HG03139 (cell line): ENCODE data around the gene CENPVL1.
"Not testable (repeated sequence)": the region's sequence is repeated elsewhere in the genome, so short reads cannot be mapped to it uniquely, and the experiment has no call there.

Experiments
- ATAC-seq: cut with Tn5 transposase; IDR thresholded peaks from one replicate; pipeline ENCODE4 v1.9.1; 2021; ENCODE audit not compliant: unreplicated experiment

The CENPVL1 gene

DNA sequence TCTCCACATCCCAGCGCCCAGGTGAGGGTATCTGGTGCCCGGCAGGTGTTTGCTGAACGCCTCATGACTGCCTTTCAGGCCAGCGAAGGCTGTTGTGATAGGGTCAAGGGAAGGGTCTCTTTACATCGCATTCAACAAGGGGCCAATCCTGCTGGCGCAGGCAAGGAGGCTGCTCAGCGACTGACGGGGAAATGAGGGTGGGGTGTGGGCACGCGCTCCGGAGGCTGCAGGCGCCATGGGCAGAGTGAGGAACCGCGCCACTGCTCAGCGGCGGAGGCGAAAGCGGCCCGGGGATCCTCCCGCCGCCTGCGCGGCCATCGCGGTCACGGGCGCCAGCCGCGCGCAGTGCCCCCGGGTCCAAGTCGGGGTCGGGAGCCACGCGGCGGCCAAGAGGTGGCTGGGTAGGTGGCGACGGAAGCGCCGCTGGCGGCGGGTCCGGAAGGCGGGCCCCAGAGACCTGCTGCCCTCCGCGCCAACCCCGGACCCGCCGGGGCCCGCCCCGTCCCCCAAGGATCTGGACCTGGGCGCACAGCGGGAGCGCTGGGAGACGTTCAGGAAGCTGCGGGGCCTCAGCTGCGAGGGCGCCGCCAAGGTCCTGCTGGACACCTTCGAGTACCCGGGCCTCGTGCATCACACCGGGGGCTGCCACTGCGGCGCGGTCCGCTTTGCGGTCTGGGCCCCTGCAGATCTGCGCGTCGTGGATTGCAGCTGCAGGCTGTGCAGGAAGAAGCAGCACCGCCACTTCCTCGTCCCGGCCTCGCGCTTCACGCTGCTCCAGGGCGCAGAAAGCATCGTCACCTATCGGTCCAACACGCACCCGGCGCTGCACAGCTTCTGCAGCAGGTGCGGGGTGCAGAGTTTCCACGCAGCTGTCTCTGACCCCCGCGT is at the start of gene CENPVL1:
CENPVL1 (plus strand) TSS at position 236 of the 888 bp plus-strand sequence; CDS start at position 236, 0 bp downstream.
- not testable (repeated sequence) for ATAC-seq

- no peak for ATAC-seq
Measured at GRCh38 chrX:51665981-51666380, 44.3 kb upstream of the CENPVL1 start.

GRCh38 chrX:51679689-51680433 is 30.5 kb upstream of the CENPVL1 start:
- not testable (repeated sequence) for ATAC-seq

- ATAC-seq, result not testable (repeated sequence)
Measured at GRCh38 chrX:51681808-51682719, 28.2 kb upstream of the CENPVL1 start.

GRCh38 chrX:51682720-51683062 is 27.6 kb upstream of the CENPVL1 start, which contains the start of gene CENPVL2:
CENPVL2 (minus strand) TSS chrX:51682831; CDS start chrX:51682831, 0 bp downstream.
- not testable (repeated sequence) for ATAC-seq

- ATAC-seq, result no peak
Measured at GRCh38 chrX:51694254-51694653, 16.1 kb upstream of the CENPVL1 start.

DNA sequence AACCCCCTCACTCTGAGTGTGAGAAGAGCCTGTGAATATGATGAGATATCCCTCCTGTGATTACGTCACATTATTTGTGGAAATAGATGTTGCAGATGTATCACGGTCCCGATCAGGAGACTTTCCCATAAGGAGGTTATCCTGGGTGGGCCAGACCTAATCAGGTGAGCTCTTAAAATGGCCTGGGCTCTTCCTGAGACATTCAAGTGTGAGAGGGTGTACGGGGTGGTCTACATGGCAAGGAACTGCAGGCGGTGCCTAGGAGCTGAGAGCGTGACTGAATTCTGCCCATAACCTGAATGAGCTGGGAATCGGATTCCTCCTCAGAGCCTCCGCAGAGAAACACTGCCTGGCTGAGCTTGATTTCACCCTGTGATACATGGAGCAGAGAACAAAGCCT is 12.9 kb upstream of the CENPVL1 start:
- ATAC-seq, result no peak

DNA sequence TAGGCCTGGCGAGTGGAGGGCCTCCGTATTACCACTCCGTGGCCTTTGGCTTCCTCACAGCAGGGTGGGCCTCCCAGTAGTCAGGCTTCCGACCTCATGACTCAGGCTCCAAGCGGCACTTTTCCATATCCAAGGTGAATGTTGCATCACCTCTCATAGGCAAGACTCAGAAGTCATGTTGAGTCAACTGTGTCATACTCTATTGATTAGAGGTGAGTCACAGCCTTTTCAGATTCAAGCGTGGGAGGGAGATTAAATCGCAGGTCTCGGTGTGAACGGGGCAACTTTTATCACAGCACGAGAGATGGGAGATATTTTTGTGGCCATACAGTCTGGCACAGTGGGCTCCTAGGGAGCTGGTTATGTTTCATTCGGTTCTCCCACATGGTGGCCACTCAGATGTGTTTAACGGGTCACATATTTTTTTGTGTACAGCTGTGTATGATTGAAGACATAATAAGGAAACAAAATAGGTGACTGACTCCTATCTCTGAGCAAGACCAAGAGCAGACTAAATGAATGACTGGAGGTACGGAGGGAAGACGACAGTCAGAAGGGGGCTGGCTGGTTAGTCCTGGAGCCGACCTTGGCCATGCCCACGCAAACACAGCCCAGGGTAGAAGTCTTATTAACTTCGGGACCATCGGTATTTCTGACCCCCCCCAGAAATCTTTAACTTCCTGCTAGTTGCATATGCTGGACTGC is 2.8 kb downstream of the CENPVL1 start:
- ATAC-seq, result not testable (repeated sequence)

- no peak for ATAC-seq
Measured at GRCh38 chrX:51728202-51728601, 17.9 kb downstream of the CENPVL1 start.

DNA sequence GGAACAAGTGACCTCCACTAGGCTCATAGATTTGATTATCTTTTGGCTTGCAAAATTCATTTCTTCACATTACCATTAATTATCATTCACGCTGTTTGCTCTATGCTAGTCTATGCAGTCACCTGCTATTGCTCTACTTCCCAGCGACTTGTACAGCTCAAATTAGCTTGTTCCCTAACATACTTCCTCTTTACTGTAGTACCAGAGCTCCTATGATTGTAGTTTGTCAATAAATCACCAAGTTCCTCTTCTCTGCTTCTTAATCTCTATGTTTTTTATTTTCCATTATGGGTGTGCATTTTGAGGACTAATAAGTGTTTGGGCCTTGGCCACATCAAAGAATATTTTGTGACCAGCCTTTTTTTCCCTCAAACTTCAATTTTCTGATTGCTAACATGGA is 26.8 kb downstream of the CENPVL1 start:
- ATAC-seq, result no peak

DNA sequence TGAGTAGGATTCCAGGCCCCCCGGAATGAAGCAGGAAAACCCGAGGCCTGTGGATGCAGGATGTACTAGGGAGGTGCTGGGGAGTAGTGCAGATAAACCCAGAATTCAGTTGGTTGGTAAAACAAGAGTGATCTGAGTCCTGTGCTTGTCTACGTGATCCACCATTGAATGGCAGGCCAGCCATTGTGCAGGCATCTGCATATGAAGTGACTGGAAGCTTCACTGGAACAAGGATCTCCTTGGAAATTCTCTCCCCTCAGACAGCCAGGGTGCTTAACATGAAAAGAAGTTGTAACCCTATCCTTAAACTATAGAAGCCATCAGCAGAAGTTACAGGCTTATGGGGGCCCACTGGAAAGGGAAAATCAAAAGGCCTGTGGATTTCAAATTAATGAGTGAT is 32.3 kb downstream of the CENPVL1 start:
- ATAC-seq, result no peak

DNA sequence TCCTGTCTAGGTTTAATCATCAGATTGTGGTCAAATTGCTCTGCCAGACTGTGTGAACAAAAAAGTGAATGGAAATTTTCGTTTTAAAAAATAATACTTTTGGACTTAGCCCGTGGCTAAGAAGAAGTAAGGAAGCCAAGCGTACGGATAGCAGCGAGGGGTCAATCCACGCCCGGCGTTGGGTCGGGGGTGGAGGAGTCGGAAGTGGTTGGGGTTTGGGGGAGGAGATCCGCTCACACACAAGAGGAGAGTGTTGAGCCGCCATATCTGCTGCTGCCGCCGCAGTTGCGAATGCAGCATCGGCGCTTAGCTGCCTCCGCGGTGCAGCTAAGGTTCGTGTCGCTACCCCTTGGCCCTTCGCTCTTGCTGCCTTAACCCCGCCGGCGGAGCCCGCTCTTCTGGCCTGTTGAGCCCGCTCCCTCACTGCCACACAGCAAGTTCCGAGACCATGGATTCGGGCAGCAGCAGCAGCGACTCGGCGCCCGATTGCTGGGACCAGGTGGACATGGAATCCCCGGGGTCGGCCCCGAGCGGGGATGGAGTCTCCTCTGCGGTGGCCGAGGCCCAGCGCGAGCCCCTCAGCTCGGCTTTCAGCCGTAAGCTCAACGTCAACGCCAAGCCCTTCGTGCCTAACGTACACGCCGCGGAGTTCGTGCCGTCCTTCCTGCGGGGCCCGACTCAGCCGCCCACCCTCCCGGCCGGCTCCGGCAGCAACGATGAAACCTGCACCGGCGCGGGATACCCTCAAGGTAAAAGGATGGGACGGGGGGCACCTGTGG is 33.1 kb downstream of the CENPVL1 start, which contains the start of gene GSPT2:
GSPT2 (plus strand) TSS at position 264 of the 779 bp plus-strand sequence; CDS start at position 449, 185 bp downstream.
- ATAC-seq, result peak; percentile 96

DNA sequence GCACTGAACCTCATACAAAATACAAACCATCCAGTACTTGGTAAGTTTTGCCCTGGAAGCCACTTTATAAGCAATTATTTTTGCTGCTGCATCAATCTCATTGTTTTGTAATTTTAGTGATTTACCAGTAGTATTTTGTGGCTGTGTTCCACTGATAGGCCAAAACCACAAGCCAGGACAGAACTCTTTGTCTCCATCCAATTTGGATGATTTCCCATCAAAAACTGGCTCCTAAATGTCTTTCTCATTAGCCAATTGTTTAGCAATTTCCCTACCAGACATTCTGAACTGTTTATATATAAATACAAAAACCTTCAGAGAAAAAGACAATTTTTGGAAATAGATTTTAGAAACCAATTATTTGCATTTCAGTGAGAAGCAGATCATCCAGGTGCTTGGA is 37.4 kb downstream of the CENPVL1 start:
- no peak for ATAC-seq

GRCh38 chrX:51759055-51759839 is 48.9 kb downstream of the CENPVL1 start:
- no peak for ATAC-seq

DNA sequence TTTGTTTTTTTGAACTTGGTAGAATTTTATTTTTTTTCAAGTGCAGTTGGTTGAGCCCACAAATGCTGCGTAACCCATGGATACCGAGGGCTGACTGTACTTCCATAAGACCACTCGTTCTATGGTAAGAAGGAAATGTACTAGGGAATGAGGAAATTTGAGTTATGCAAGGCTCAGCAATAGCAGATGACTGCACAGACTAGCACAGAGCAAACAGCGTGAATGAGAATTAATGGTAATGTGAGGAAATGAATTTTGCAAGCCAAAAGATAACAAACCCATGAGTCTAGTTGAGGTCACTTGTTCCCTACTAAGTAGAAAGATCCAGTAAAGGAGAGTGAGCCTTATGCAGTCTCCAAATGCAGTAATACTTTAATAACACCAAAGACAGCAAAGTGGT is 50.3 kb downstream of the CENPVL1 start:
- no peak for ATAC-seq
